Measurements from ENCODE around the gene COX7C.
A peak's percentile ranks its signal among the peaks of the same experiment; 100 is the strongest.
"Not testable (repeated sequence)": the region's sequence is repeated elsewhere in the genome, so short reads cannot be mapped to it uniquely, and the experiment has no call there.

COX7C gene

DNA sequence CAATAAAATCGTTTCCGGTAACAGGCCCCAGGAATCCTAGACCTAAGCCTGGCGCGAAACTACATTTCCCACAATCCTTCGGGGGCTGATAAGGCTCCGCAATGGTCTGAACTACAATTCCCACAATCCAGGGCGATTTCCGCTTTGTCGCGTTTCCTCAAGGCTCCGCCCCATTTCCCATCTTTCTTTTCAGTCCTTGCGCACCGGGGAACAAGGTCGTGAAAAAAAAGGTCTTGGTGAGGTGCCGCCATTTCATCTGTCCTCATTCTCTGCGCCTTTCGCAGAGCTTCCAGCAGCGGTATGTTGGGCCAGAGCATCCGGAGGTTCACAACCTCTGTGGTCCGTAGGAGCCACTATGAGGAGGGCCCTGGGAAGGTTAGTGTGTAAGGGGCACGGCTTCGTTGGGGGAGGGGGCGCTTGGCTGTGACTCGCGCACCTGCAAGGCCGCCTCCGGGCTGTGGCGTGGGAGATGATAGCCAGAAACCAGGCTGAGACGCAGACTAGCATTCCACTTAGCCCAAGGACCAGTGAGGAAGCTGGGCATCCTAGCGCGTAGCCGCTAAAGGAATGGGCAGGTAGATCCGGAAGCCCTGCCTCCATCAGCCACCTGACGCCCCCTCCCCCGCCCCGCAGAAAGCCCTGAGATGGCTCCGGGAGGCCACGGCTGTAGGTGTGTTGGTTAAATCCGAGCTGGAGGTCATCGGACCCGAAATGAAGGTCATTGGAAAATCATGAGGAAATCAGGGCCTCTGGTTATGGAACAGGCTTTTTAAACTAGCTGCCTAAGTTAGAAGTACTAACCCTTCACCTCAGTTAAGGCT, at the start of gene COX7C:
Gene COX7C, plus strand, starts transcription at position 186 of the 821 bp plus-strand sequence. Its CDS starts 115 bp downstream, at position 301.
- DNase-seq (ENCODE audit: low read depth) = peak; percentile 96

DNA sequence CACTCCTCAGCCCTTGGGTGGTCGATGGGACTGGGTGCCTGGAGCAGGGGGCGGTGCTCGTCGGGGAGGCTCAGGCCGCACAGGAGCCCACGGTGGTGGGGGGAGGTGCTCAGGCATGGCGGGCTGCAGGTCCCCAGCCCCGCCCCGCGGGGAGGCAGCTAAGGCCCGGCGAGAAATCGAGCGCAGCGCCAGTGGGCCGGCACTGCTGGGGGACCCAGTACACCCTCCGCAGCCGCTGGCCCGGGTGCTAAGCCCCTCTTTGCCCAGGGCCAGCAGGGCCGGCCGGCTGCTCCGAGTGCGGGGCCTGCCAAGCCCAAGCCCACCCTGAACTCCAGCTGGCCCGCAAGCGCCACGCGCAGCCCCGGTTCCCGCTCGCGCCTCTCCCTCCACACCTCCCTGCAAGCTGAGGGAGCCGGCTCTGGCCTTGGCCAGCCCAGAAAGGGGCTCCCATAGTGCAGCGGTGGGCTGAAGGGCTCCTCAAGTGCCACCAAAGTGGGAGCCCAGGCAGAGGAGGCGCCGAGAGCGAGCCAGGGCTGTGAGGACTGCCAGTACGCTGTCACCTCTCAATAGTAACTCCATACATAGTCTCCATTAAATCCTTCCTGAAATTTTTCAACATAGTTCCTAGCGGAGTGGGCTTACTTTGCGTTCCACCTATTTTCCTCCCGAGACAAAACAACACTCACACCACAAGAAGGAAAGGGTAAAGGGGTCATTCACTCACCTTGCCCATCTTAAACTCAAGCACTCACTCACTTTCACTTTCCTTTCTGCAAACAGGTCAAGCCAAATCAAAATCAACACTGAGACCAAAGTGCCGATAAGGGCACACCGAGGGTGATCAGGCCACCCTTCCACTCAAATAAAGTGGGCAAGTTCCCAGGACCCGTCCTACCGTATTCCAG, 48.0 kb upstream of the COX7C start:
- not testable (repeated sequence) for DNase-seq (ENCODE audit: low read depth)

DNA sequence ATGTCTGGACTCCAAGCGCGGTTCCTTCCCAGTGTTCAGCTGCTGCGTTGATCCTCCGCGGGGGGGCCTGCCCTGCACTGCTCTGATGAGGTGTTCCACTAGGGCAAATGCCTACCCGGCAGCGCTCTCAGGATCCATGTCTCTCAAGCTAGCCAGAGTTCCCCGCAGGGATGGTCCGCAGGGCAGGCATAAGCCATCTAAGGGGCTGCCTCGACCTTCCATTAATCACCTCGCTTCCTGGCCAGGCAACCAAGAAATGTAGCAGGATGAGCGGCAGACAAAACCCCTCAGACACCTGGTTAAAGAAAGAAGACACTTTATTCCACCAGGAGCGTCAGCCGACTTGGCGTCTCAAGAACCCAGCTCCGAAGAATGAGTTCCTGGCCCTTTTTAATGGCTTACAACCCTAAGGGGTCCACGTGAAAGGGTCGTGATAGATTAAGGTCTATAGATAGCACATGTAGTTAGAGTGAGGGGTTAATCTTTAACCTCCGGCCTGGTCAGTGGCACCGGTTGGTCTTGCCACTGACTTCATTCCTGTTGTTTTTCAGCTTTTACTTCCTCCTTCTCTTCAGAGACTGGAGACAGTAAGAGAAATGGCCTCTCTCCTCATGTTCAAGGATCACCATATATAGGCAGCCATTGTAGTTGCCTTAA, 47.2 kb upstream of the COX7C start:
- DNase-seq (ENCODE audit: low read depth) = no peak

- not testable (repeated sequence) for DNase-seq (ENCODE audit: low read depth)
Observed at GRCh38 chr5:86571109-86571508, 46.6 kb upstream of the COX7C start.

GRCh38 chr5:86572825-86573517, 44.8 kb upstream of the COX7C start:
- no peak for DNase-seq (ENCODE audit: low read depth)

DNA sequence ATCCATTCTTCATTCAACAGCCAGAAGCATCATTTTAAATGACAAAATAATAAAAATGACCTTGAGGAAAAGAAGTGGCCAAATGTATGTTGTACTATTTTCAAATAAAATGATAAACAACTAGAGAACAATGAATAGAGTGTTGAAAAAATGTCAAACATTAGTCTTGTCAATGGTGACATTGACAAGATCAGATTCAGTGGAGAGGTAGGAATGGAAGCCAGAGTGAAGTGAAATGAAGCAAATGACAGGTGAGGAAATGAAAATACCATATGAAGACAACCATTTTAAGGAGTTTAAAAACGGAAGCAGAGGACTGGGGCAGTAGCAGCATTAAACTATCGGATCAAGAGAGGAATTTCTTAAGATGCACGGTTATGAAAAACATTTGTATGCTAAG, 38.2 kb upstream of the COX7C start:
- no peak for DNase-seq (ENCODE audit: low read depth)

DNA sequence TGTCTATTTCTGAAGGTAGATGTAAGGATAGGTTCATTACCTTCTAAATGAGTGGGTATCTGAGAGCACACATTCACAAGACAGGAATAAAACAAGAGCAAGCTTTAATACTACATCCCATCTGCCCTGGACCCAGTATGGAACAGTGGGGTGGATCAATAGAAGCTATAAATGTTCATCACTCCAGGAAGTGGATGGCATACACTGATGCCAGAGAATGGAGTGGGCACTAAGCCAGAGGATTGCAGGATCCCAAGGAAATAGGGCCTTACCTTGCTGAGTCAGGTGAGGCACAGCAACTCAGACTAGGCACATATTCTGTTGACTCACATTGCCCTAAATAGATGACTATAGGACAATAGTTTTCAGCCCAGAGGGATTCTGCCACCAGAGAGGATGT, 21.3 kb upstream of the COX7C start:
- DNase-seq (ENCODE audit: low read depth) = no peak

- DNase-seq (ENCODE audit: low read depth) = no peak
Observed at GRCh38 chr5:86605881-86606280, 11.9 kb upstream of the COX7C start.

DNA sequence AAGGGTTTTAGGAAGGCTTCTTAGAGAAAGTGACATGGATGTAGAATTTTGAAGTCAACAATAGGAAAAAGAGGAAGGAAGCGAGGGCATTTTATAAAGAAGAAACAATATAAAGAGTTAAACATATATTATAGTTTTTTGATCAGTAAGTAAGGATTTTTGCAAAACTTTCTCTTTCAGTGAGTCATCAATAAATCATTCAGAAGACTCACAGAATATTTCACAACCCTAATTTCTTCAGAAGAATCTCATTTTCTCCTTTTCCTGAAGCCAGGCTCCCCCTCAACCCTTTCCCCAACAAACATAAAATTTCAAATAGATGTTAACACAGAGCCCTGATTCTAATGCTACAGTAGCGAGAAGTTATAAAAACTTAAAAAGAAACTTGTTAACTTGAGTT, 4.3 kb upstream of the COX7C start:
- peak; percentile 35 for DNase-seq (ENCODE audit: low read depth)

DNA sequence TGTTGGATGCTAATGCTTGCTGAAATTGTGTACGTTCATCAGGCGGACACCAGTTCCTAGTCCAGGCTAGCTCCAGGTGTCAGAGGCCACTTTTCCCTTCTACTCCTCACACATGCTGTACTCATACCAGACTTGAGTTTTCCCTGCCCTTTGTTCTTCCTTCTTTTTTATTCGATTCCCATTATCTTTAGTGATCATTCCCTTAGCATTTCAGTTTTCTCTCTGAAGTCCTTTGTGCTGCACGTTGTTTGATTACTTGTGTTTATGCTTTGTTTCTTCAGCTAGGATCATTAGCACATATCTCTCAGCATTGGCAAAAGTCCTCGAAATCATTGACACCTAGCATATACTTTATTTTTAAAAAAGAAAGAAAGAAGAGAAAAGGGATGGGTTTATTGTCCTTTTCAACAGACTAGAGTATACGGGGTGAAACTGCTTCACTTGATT, 409 bp upstream of the COX7C start:
- no peak for DNase-seq (ENCODE audit: low read depth)

DNA sequence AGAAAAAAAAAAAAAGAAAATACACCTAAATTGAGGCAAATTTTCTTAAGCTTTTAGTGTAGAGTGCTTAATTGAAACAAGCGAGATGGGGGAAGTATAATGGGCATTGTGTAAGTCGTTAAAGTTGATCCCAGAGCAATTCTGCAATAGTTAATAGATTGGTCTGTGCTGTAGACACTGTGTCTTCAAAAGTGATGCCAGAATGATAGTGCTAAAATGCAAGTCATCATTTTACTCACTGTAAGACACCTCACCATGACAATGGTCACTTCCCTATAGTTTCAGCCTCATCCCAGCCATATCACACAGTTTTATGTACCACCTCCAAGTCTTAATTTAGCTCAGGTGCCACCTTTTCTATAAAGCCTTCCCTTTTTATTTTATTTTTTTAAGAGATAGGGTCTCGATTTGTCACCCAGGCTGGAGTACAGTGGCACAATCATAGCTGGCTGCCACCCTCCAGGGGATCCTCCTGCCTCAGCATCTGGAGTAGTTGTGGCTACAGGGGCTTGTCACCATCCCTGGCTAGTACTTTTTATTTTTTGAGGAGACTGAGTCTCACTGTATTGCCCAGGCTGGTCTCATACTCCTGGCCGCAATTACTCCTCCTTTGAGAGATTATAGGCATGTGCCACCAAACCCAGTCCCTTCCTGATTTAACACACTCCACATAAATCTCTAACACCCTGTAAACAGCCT, 6.2 kb downstream of the COX7C start:
- DNase-seq (ENCODE audit: low read depth) = no peak

DNA sequence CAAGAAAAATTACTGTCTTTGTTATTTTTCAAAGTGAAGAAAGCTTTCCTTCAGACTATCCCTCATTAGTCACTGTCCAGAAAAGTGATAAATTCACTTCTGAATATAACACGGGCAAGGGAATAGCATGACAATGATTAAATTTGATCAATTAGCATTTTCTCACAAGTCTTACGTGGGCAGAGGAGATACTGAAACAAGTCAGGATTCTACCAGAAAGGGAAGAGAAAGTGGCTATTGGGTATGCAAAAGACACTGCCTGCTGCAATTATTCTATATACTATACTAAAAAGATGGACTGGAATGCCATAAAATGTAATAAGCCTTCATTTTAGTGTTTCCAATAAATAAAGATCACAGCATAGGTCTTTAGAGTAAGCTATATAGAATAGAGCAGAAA, 7.4 kb downstream of the COX7C start:
- DNase-seq (ENCODE audit: low read depth) = no peak

- DNase-seq (ENCODE audit: low read depth) = peak; percentile 0
Observed at GRCh38 chr5:86626149-86626548, 8.4 kb downstream of the COX7C start.

GRCh38 chr5:86631165-86631564, 13.4 kb downstream of the COX7C start:
- no peak for DNase-seq (ENCODE audit: low read depth)

DNA sequence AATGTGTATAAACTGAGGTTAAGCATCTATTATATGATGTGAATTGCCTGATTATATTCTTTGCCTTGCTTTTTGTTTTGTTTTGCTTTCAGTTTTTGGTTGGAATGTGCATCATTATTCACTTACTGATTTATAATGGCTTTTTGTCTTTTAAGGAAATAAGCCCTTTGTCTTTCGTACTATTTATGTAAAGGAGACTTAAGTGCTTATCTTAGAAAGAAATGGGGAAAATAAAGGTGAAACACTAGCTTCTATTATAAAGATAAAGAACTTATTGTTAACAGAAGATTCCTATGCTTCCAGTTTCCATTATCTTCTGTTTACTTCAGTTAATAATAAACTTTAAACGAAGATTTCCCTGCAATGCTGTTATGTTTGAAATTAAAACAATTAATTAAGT, 23.3 kb downstream of the COX7C start:
- DNase-seq (ENCODE audit: low read depth) = no peak

DNA sequence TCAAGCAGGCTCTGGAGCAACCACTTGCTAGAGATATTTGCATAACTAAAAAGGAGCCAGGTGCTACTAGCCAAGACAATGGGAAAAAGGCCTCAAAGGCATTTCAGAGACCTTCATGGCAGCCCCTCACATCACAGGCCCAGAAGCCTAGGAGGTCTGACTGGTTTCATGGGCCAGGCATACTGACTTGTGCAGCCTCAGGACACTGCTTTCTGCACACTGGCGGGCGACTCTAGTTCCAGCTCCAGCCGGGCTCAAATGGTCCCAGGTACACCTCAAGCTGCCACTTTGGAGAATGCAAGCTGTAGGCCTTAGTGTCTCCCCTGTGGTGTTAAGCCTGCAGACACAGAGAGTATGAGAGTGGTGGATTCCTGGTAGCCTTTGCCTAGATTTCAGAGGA, 27.1 kb downstream of the COX7C start:
- DNase-seq (ENCODE audit: low read depth) = no peak

GRCh38 chr5:86645885-86646284, 28.1 kb downstream of the COX7C start:
- DNase-seq (ENCODE audit: low read depth) = no peak

- DNase-seq (ENCODE audit: low read depth) = no peak
Observed at GRCh38 chr5:86646671-86647070, 28.9 kb downstream of the COX7C start.

- DNase-seq (ENCODE audit: low read depth) = no peak
Observed at GRCh38 chr5:86649832-86650505, 32.2 kb downstream of the COX7C start.

- DNase-seq (ENCODE audit: low read depth) = not testable (repeated sequence)
Observed at GRCh38 chr5:86660771-86661170, 43.0 kb downstream of the COX7C start.

DNA sequence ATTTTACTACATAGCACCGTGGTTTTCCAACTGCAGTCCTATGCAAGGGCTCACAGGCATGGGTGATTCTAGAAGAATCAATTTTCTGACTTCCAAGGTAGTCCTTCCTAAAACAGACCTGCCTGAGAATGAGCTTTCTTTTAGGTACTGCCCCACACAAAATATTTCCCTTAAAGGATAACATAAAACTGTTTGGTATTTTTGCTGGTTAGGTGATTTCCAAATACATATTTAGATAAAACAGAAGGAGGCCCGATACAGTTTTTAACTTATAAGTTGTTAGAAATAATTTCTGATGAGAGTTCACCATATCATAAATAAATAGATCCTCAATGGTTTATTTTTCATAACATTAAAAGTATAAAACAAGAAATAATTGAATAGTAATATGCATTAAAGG, 46.4 kb downstream of the COX7C start:
- no peak for DNase-seq (ENCODE audit: low read depth)
